GM23338 (cell line): ENCODE measurements around the gene SYT7. TPM values are rescaled to one million over a fixed set of nuclear protein-coding genes. Genes with fewer than 3 reads are reported as not detected.

ENCODE experiments used
- ATAC-seq: fragments of 200-7000 bp; cut with Tn5 transposase; 3 replicates; pipeline ENCODE4 v1.9.1; 2020
- DNase-seq: peaks from one replicate; pipeline ENCODE4 v3.0.0-alpha.2; 2015; ENCODE audit warnings: low spot score
- H2AFZ ChIP-seq: fragments of 200-600 bp; sonication (generic); 2 replicates; pipeline ENCODE4 v1.8.0; 2016; ENCODE audit warnings: antibody characterized with exemption, mild to moderate bottlenecking, moderate library complexity
- H3F3A ChIP-seq: fragments of 200-600 bp; sonication (generic); replicated peaks from 2 replicates; pipeline ENCODE4 v1.8.0; 2017; ENCODE audit warnings: antibody characterized with exemption, mixed run types, low read depth
- H3K27ac ChIP-seq: fragments of 200-600 bp; sonication (generic); 2 replicates; pipeline ENCODE4 v1.6.1; 2016; ENCODE audit warnings: low read depth
- H3K27me3 ChIP-seq: fragments of 200-600 bp; sonication (generic); 2 replicates; pipeline ENCODE4 v1.8.0; 2016; ENCODE audit warnings: mild to moderate bottlenecking, mixed run types, moderate library complexity; ENCODE audit not compliant: insufficient read depth
- H3K36me3 ChIP-seq: fragments of 200-600 bp; sonication (generic); 2 replicates; pipeline ENCODE4 v1.8.0; 2016; ENCODE audit warnings: mild to moderate bottlenecking; ENCODE audit not compliant: insufficient read depth
- H3K4me1 ChIP-seq: fragments of 200-600 bp; sonication (generic); 2 replicates; pipeline ENCODE4 v1.8.0; 2016; ENCODE audit warnings: mild to moderate bottlenecking, moderate library complexity; ENCODE audit not compliant: insufficient read depth
- H3K4me2 ChIP-seq: fragments of 200-600 bp; sonication (generic); 2 replicates; pipeline ENCODE4 v1.7.1; 2017; ENCODE audit warnings: mixed run types
- H3K4me3 ChIP-seq: fragments of 200-600 bp; sonication (generic); 2 replicates; pipeline ENCODE4 v1.6.1; 2016; ENCODE audit warnings: mixed run types
- H3K79me2 ChIP-seq: fragments of 200-600 bp; sonication (generic); replicated peaks from 2 replicates; pipeline ENCODE4 v1.8.0; 2017; ENCODE audit warnings: mild to moderate bottlenecking; ENCODE audit not compliant: insufficient read depth
- H3K9me2 ChIP-seq: fragments of 200-600 bp; sonication (generic); 2 replicates; pipeline ENCODE4 v1.8.0; 2017; ENCODE audit not compliant: insufficient read depth
- H4K20me1 ChIP-seq: fragments of 200-600 bp; sonication (generic); replicated peaks from 2 replicates; pipeline ENCODE4 v1.8.0; 2017; ENCODE audit warnings: mild to moderate bottlenecking; ENCODE audit not compliant: insufficient read depth
- H3K27ac Mint-ChIP-seq: 2 replicates; pipeline ENCODE4 v1.8.0; 2020; ENCODE audit warnings: inconsistent platforms, mild to moderate bottlenecking, moderate library complexity, mixed read lengths
- H3K27me3 Mint-ChIP-seq: 3 replicates; pipeline ENCODE4 v1.8.0; 2022; ENCODE audit warnings: low read depth, mild to moderate bottlenecking, moderate library complexity, mixed read lengths, inconsistent platforms; ENCODE audit not compliant: insufficient read depth, poor library complexity
- H3K36me3 Mint-ChIP-seq: 3 replicates; pipeline ENCODE4 v1.8.0; 2021; ENCODE audit warnings: low read depth, mild to moderate bottlenecking, inconsistent platforms, moderate library complexity, mixed read lengths
- H3K4me1 Mint-ChIP-seq: 3 replicates; pipeline ENCODE4 v1.8.0; 2020; ENCODE audit warnings: mild to moderate bottlenecking, inconsistent platforms, mixed read lengths
- H3K4me3 Mint-ChIP-seq: 3 replicates; pipeline ENCODE4 v1.8.0; 2021; ENCODE audit warnings: moderate library complexity, mild to moderate bottlenecking, inconsistent platforms, mixed read lengths
- H3K9me3 Mint-ChIP-seq: 3 replicates; pipeline ENCODE4 v1.8.0; 2020; ENCODE audit warnings: moderate library complexity, mild to moderate bottlenecking, inconsistent platforms, mixed read lengths
- CREB1 ChIP-seq: fragments of 250-450 bp; sonication (Bioruptor Pico); IDR thresholded peaks from 2 replicates; pipeline ENCODE4 v1.5.0; 2020; ENCODE audit warnings: low read depth, mild to moderate bottlenecking, moderate library complexity
- JUNB ChIP-seq: IDR thresholded peaks from one replicate; pipeline ENCODE4 v1.6.1; 2016; ENCODE audit warnings: antibody characterized with exemption; ENCODE audit not compliant: unreplicated experiment
- NANOG ChIP-seq: IDR thresholded peaks from 2 replicates; pipeline ENCODE4 v1.6.1; 2016; ENCODE audit warnings: antibody characterized with exemption, borderline replicate concordance
- STAT1 ChIP-seq: IDR thresholded peaks from one replicate; pipeline ENCODE4 v1.6.1; 2016; ENCODE audit warnings: antibody characterized with exemption; ENCODE audit not compliant: unreplicated experiment
- ZNF114 ChIP-seq: fragments of 250-450 bp; sonication (Bioruptor Pico); IDR thresholded peaks from 2 replicates; pipeline ENCODE4 v1.5.0; 2020; ENCODE audit warnings: mild to moderate bottlenecking, moderate library complexity
- ZNF331 ChIP-seq: fragments of 250-450 bp; sonication (Bioruptor Pico); IDR thresholded peaks from 2 replicates; pipeline ENCODE4 v1.5.0; 2020; ENCODE audit warnings: low read depth, mild to moderate bottlenecking, moderate library complexity
- polyA plus RNA-seq: library from polyadenylated mRNA; unstranded; fragments of >200 nt; fragmentation: Nextera tagmentation; extraction: Ambion mirVana; gene quantifications from 2 replicates; pipeline ENCODE4 v1.2.1, GENCODE V29; 2016
- total RNA-seq: library from RNA; depleted of rRNA; stranded (reverse); fragments of >200 nt; shearing (Covaris generic); gene quantifications from 2 replicates; pipeline ENCODE4 v1.2.3, GENCODE V29; 2014
- TF ChIP-seq, protein P1 (sequence below), 2 experiments: fragments of 200-600 bp in 1 of 2; sonication (generic) in 1 of 2; conservative IDR thresholded peaks; 2 replicates each; pipeline versions ENCODE4 v1.5.1 to v1.6.1; 2016 to 2017; ENCODE audit warnings: antibody characterized with exemption in 2 of 2, low read depth in 2 of 2, mild to moderate bottlenecking in 2 of 2, moderate library complexity in 1 of 2
- TF ChIP-seq, protein P2 (sequence below): IDR thresholded peaks from 2 replicates; pipeline ENCODE4 v1.6.1; 2016; ENCODE audit warnings: antibody characterized with exemption

The SYT7 gene
- total and polyA plus RNA-seq, 2 experiments from 2014 or later = 1.6 to 10.3 TPM

DNA sequence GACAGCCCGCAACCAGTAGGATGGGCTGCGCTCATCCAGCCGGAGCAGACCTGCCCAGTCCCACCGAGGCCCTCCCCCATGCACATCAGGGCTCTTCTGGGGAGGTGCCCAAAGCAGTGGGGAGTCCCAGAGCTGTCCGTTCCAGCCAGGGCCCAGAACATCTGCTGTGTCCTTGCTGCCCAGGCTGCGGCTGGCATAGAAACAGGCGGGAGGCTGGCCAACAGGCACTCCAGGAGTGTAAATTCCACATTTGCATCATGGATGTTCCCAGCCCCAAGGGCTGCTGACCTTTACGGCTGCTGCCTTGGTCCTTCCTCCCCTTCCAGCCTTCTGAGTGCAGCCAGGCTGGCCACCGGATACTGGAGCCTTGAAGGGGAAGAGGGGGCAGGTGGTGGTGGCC, 30.0 kb upstream of the SYT7 start:
- Histone ChIP-seq H3F3A (no peaks in the 10 kb centered on the region), H3K4me2 (no peak overlapping the region), H4K20me1 (no peaks in the 10 kb centered on the region), H3K4me1 (0 out of 2 replicates have a peak, but pooled peaks cover 6% of the 10 kb centered on the region), H3K79me2 (no peaks in the 10 kb centered on the region), H3K9me2 (no peaks in the 10 kb centered on the region), H3K36me3 (no peaks in the 10 kb centered on the region), H3K27ac (no peak overlapping the region), H2AFZ (no peak overlapping the region), H3K4me3 (no peak overlapping the region), H3K27me3 (no peaks in the 10 kb centered on the region)
- Mint-ChIP-seq H3K4me3 (no peak overlapping the region), H3K27me3 (peaks cover 15% of the 10 kb centered on the region), H3K4me1 (peaks cover 17% of the 10 kb centered on the region), H3K36me3 (no peaks in the 10 kb centered on the region; the same call in 2 of the 3 replicates), H3K9me3 (no peaks in the 10 kb centered on the region), H3K27ac (no peak overlapping the region)
- DNase-seq (no peak), ATAC-seq (no peak)
- TF ChIP-seq NANOG = no peak
- no peak for TF ChIP-seq STAT1

DNA sequence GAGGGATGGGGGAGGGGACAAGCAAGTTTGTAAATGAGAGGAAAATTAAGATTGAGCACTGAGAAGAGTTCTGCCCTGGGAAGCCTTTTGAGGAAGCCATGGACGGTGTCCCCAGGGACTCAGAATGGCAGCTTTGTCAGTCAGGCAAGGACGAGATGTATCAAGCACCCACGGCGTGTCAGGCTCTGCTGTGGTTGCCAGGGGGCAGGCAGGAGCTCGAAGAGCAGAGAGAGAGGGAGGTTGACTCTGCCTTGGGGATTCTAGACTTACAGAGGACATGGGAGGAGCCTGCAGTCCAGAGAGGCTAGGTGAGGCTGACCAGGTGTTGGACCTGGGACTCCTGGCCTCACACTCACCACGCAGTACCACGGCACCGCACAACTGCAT, 29.1 kb upstream of the SYT7 start:
- no peak overlapping the region; the same call in 1 of the 2 replicates for H2AFZ ChIP-seq
- Mint-ChIP-seq H3K9me3 (no peaks in the 10 kb centered on the region), H3K4me3 (no peak overlapping the region; the same call in 2 of the 3 replicates), H3K36me3 (no peaks in the 10 kb centered on the region; the same call in 2 of the 3 replicates), H3K27me3 (peaks cover 15% of the 10 kb centered on the region), H3K27ac (no peak overlapping the region), H3K4me1 (peaks cover 17% of the 10 kb centered on the region)
- no peak overlapping the region for H3K4me3 ChIP-seq
- no peak overlapping the region for H3K4me2 ChIP-seq
- no peak for TF ChIP-seq NANOG
- TF ChIP-seq, protein P1, sequence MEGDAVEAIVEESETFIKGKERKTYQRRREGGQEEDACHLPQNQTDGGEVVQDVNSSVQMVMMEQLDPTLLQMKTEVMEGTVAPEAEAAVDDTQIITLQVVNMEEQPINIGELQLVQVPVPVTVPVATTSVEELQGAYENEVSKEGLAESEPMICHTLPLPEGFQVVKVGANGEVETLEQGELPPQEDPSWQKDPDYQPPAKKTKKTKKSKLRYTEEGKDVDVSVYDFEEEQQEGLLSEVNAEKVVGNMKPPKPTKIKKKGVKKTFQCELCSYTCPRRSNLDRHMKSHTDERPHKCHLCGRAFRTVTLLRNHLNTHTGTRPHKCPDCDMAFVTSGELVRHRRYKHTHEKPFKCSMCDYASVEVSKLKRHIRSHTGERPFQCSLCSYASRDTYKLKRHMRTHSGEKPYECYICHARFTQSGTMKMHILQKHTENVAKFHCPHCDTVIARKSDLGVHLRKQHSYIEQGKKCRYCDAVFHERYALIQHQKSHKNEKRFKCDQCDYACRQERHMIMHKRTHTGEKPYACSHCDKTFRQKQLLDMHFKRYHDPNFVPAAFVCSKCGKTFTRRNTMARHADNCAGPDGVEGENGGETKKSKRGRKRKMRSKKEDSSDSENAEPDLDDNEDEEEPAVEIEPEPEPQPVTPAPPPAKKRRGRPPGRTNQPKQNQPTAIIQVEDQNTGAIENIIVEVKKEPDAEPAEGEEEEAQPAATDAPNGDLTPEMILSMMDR (conservative IDR thresholded peaks at IDR 0.05; ENCODE audit: low read depth in 2 of 2) = peak; percentile 35 to 64
- H3K9me2 ChIP-seq = no peaks in the 10 kb centered on the region
- H3K27me3 ChIP-seq = no peaks in the 10 kb centered on the region
- H3K36me3 ChIP-seq = no peaks in the 10 kb centered on the region
- no peaks in the 10 kb centered on the region for H4K20me1 ChIP-seq
- H3K4me1 ChIP-seq = 0 out of 2 replicates have a peak, but pooled peaks cover 6% of the 10 kb centered on the region
- H3K27ac ChIP-seq = no peak overlapping the region
- no peaks in the 10 kb centered on the region for H3K79me2 ChIP-seq
- DNase-seq (peak; percentile 72), ATAC-seq (peak; percentile 95)
- no peaks in the 10 kb centered on the region for H3F3A ChIP-seq

DNA sequence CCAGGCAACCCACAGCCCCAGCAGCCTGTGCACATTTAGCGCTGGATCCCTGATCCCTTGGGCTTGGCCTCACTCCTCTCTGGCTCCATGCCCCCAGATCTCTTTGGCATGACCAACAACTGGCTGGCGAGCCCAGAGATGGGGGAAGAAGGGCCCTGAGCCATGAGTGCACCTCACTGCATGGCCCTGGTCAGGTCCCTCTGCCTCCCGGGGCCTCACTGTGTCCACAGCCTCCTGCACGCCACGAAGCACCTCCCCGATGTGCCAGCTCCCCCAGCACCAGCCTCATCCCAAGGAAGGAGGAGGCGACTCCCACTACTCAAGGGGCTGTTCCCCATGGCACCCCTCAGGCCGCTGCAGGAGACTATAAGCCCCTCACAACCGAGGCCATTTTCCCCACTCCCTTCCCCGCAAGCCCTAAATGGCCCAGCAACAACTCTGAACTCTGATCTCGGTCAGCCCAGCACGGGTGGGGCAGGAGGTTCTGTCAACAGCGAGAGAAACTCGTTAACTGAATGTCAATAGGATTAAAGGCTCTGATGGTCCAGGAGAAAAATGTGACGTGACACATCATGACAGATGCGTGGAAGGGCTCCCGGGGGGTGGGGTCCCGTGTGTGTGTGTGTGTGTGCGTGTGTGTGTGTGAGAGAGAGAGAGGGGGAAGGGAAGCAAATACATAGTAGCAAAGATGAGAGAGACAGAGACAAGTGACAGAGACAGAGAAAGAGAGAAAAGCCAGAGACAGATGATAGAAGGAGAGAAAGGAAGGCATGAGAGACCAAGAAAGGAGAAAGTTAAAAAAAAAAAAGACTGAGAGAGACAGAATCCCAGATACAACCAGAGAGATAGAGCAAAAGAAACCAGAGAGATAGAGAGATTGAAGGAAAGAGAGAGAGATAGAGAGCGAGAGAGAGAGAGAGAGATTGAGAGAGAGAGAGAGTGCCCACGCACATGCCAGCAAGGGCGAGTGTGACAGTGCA, 28.4 kb upstream of the SYT7 start:
- Mint-ChIP-seq H3K27me3 (peaks cover 15% of the 10 kb centered on the region), H3K27ac (no peak overlapping the region), H3K9me3 (no peaks in the 10 kb centered on the region), H3K4me1 (peaks cover 17% of the 10 kb centered on the region), H3K4me3 (no peak overlapping the region; the same call in 2 of the 3 replicates), H3K36me3 (no peaks in the 10 kb centered on the region; the same call in 2 of the 3 replicates)
- no peak overlapping the region for H3K4me2 ChIP-seq
- no peaks in the 10 kb centered on the region for H3K79me2 ChIP-seq
- H3K36me3 ChIP-seq = no peaks in the 10 kb centered on the region
- H3K27me3 ChIP-seq = no peaks in the 10 kb centered on the region
- no peak for ATAC-seq
- no peaks in the 10 kb centered on the region for H3F3A ChIP-seq
- no peak for DNase-seq
- H3K9me2 ChIP-seq = no peaks in the 10 kb centered on the region
- H3K4me3 ChIP-seq = no peak overlapping the region
- 0 out of 2 replicates have a peak, but pooled peaks cover 6% of the 10 kb centered on the region for H3K4me1 ChIP-seq
- H3K27ac ChIP-seq = no peak overlapping the region
- no peaks in the 10 kb centered on the region for H4K20me1 ChIP-seq
- no peak overlapping the region; the same call in 1 of the 2 replicates for H2AFZ ChIP-seq
- no peak for TF ChIP-seq JUNB
- TF ChIP-seq, protein P1 (conservative IDR thresholded peaks at IDR 0.05; ENCODE audit: low read depth in 2 of 2) = no peak
- TF ChIP-seq STAT1 = no peak
- TF ChIP-seq ZNF114 = no peak
- TF ChIP-seq NANOG = no peak
- TF ChIP-seq, protein P2, sequence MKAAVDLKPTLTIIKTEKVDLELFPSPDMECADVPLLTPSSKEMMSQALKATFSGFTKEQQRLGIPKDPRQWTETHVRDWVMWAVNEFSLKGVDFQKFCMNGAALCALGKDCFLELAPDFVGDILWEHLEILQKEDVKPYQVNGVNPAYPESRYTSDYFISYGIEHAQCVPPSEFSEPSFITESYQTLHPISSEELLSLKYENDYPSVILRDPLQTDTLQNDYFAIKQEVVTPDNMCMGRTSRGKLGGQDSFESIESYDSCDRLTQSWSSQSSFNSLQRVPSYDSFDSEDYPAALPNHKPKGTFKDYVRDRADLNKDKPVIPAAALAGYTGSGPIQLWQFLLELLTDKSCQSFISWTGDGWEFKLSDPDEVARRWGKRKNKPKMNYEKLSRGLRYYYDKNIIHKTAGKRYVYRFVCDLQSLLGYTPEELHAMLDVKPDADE = no peak
- TF ChIP-seq CREB1 = no peak
- TF ChIP-seq ZNF331 (CRISPR knock-in tag) = no peak
